Measurements from ENCODE around the gene ZC3H8.
"Not testable (repeated sequence)": the region's sequence is repeated elsewhere in the genome, so short reads cannot be mapped to it uniquely, and the experiment has no call there.

Gene ZC3H8

DNA sequence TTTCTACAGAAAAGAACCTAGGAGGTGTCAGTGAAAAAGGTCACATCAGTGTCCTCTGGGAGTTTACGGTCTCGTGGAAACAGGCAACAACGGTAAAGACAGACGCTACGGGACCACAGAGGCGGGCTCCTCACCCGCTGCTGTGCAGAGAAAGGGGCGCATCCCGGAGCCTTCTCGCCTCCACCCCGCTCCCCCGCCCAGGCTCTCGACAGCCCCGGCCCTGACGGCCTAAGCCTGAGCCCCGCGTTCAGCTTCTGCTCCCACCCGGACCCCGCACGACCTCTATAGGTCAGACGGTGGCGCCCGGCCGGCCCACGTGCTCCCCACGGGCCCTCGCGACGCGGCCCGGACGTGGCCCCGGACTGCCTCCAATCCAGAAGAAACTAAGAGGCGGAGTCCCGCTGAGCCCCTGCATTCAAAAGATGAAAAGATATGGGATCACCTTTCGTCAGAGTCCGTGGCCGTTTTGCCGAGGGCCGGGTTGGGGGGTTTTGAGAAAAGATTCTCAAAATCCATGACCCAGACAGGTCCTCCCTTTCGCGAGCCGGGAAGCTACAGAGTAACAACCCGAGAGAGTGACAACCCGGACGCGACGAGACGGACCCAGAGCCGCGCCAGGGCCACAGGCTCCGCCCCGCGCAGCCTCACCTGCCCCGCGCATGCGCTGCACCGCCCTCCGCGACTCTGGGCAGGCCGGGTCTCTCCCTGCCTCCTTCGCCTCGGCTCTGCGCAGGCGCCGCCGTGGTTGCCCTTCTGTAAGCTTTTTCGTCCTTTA is at the start of gene ZC3H8:
Gene ZC3H8 (minus strand): TSS at position 577 of the 775 bp plus-strand sequence. CDS start 61 bp downstream, at position 516.
- peak; percentile 96 for DNase-seq

DNA sequence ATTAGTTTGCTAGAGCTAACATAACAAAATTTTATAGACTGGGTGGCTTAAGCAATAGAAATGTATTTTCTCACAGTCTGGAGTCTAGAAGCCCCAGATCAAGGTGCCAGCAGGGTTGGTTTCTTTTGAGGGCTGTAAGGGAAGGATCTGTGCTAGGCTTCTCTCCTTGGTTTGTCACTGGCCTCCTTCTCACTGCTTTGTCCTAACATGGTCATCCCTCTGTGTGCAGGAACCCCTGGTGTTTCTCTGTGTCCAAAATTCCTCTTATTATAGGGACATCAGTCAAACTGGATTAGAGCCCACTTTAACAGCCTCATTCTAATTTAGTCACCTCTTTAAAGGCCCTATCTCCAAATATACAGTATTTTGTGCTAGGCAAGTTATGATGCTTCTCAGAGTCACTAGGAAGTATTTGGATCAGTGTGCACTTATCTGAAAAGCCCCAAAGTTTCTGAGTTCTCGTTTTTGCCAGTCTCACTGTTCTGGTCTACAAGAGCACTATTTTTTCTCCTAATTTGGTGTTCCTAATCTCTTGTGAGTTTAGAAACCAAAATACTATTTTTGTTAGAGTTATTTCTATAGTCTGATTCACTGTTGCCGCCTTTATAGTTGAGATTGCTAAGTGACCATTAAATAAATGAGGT is 49.6 kb upstream of the ZC3H8 start:
- DNase-seq, result no peak

DNA sequence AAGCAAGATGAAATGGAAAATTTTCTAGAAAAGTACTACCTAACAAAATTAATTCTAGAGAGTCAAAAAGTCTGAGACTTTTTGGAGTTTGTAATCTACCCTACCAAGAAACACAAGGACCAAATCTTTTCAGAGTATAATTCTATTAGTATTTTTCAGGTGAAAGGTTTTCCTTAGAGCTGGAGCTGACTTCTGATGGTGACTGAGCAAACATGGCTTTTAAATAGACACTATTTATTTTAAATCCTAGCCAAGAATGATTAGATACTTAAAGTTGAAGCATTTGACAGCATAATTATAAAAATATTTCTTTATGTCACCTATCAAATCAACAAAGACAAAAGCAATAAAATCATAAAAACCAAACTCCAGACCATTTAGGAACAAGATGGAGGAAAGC is 47.1 kb upstream of the ZC3H8 start:
- no peak for DNase-seq

DNA sequence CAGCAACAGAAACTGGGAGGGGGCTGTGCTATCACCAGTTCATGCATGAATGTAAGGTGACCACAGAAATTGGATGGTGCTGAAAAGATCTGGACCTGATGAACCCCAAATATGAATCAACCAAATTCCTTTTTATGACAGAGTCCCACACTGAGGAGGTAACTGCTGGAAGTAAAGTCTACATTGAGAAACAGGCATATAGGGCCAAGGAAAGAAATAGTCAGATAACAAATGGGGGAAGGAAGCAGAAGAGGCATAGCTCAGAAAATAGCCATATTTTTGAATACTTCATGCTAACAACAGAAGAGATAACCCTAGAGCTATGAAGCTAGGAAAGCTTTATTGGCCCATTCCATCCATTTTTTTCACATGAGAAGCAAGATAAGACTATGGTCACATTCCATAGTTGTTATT is 46.3 kb upstream of the ZC3H8 start:
- no peak for DNase-seq

DNA sequence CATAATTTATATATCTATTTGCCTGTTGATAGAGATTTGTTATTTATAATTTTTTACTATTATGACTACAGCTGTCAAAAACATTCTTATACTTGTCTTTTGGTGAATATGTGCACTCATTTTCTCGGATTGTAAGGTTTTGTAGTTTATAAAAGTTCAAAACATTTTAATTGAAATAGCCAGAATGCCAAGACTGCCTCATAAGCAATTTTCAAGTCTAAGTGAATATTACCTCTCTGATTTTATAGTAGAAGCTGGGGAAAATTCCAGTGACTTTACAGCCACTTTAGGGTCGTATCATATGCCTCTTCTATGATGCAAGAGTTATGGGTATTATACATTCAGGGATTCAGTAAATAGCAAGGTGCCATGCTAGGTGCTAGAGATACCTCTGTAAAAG is 41.6 kb upstream of the ZC3H8 start:
- no peak for DNase-seq

DNA sequence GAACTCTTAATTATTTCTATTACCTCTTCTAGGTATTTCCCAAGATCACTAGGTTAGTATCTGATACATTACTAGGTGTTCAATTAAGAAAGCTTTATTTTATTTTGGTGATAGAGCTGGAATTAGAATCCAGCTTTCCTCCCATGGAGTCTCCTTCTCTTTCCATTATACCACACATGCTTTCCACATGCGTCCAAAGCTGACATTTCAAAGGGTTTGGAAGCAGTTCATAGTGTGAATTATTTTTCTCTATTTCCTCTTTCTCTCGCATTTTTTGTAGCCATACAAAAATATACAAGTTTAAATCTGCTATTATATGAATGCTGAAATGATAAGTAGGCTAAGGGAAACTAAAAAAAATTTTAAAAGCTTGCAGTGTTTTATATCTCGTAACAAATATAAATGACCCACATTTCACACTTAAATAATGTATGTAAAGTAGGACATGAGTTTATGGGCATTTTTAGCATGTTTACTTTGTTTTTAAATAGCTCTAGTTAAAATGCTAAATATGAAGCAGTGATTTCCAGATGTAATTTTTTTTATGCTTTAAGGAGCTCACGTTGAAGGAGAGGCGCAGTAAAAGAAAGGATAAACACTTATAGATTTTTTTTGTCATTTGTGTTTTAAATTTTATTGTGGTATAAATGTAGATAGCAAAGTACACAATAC is 40.7 kb upstream of the ZC3H8 start:
- no peak for DNase-seq

DNA sequence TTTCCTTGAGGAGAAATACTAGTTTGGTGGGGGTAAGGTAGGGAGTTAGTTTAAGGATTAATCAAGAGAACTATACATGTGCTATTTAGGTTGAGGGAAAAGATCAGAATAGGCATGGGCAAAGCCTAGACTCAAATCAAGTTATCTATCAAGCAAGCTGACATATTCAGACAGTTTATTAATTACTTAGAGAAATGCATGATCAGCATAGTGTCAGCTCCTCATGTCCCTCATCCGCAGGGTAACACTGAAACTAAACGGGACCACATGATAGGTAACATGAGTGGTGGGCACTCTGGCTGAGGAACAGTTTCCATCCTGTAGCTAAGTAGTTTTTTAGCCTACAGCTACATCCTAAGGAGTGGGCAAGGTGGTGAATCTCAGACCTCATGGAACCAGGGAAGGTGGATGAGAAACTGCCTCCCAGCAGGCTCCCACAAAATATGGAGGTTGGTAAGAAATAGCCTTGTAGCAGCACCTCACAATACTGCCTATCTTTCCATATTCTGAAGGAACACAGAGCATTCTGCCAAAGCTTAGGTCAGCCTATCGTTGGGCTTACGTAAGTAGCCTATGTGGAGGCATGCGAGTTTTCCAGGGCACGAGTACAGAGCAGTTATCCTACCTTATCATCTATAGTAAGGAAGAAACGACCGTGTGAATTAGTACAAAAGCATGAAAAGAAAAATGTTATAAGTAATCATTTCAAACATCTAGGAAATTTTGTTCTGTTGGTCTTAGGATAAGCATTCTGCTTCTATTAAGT is 39.0 kb upstream of the ZC3H8 start:
- no peak for DNase-seq

DNA sequence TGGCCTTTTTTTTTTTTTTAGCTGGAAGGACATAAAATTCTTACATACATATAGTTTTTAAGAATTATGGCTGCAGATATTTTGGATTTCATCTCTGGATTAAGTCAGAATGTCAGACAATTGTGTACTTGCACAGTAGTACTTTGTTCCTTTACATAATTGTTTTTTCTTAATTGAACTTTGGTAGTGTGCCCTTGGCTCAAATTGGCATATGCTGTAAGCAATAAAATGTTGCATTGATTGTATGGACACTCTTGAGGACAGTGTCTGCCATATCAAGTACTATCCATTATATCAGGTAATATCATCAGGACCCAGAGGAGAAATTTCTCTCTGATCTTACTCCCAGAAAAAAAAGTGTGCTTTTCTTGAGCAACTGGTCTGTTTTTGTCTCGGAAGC is 35.8 kb upstream of the ZC3H8 start:
- no peak for DNase-seq

DNA sequence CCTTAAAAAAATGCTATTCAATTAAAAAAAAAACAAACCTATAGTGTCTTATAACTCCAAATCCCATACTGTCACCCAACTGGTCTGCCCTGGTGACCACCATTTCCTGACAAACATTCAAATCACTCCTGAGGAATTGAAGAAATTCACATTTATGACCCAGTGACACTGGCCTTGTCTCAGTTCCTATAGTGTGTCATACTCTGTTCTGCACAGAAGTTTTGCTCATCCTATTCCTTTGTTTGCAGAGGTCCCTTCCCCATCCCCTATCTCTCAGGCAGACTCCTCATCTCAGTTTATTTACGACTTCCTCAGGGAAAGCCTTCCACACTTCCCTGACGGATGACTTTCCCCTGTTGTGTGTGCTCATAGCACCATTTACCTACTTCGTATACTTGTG is 35.2 kb upstream of the ZC3H8 start:
- DNase-seq, result no peak

DNA sequence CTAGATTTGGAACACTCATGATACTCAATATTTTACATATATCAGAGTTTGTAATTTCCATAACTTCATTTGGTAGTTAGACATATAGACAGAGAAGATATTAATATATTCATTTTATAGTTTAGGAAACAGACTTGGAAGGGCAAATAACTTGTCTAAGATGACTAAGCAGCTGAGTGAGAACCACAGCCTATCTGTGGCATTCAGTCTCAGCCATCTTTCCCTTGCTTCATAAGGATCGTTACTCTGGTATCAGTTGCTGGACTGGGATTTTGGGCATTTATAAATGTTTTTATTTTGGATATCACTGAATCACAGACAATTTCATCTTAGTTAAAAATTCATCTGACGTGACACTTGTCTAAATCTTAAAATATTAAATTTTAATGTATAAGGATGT is 28.7 kb upstream of the ZC3H8 start:
- not testable (repeated sequence) for DNase-seq

DNA sequence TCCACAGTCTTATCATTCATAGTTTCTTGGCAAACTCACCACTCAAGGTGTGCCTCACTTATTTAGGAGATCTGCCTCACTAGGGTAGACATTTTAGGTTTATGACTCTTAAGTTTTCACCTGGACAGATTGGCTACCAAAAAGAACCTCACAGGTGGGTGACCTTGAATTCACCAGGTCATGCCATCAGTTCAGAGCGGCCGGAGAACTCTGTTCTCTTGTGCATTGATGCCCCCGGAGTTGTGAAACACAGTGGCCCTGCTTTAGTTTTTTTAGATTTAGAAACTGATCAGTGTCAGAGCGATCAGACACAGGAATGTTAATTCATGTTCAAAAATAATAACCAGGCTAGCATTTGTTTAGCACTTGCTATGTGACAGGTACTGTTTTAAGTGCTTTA is 27.2 kb upstream of the ZC3H8 start:
- not testable (repeated sequence) for DNase-seq

DNA sequence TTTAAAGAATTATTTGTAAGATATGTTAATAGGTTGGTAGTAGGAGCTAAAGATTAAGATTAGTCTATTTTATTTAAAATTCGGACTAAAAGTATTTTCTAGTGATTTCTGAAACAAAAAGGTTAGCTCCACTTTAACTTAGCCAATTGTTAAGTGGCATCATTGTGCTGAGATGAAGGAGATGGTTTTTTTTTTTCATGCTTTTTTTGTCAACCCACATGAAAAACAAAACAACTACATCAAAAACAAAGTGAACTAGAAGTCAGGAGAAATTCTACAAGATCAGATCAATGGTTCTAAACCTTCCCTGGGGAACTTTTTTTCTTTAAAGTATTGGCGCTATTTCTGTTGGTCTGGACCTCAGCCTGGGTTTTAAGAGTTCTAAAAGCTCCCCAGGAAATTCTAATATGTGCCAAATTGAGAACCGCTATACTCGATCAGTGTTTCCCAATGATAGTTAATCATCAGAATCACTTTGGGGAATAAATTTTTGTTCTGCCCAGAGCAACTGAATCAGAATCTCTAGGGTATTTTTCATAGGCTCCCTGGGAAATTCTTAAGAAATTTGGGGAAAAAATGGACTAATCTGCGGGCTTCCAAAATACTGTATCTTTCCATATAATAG is 22.9 kb upstream of the ZC3H8 start:
- DNase-seq, result no peak

DNA sequence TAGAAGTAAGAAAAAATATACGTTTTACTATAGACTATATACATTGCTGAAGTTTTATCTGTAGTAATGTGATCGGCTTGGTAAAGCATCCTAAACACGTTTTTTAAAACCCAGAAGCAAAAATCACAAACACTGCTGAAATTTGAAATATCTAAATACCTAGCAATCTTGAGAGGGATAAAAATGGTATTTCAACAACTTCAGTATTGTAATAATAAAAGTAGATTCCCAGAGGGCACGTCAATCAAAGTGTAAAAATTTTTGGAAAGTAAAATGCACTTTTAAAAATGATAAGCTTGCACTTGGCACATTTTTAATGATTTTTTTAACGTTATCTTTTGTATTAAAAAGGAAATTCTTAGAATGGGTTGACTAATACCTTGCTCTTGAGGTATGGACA is 22.1 kb upstream of the ZC3H8 start:
- DNase-seq, result no peak

DNA sequence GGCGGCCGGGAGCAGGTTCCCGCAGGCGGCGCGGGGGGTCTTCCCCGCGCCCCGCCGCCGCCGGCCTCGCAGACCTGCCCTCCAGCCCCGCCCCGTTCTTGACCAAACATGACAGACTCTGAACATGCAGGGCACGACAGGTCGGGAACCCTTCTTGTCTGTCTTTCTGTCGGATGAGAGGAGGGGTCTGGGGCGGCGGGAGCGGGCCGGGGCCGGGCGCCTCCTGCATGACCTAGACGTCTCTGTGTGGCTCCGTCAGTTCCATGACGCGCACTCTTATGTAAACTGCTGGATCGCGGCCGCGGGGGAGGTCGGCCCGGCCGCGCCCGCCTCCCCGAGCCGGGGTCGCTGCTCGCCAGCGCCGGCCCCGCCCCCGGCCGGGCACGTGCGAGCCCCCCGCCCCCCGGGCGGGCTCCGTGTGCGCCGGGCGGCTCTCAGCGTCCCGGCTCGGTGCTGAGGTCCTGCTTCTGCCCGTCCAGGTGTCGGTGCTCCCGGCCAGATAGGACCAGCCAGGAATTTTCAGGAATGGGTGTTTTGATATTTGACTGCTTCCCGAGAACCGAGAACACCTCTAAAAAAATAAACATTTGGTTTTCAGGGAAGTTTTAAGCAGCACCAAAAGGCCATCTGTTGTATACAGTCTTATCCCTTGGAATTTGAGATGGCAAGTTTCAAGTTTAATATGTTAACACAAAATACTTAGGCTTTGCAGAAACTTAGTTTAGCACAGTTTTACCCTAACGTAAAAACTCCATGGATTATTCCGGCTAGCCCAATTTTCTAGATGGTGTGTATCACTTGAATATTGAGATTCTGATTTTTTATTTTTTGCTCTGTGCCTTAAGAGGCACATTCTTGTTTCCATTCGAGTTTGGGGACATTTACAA is 21.3 kb upstream of the ZC3H8 start:
- peak; percentile 95 for DNase-seq

DNA sequence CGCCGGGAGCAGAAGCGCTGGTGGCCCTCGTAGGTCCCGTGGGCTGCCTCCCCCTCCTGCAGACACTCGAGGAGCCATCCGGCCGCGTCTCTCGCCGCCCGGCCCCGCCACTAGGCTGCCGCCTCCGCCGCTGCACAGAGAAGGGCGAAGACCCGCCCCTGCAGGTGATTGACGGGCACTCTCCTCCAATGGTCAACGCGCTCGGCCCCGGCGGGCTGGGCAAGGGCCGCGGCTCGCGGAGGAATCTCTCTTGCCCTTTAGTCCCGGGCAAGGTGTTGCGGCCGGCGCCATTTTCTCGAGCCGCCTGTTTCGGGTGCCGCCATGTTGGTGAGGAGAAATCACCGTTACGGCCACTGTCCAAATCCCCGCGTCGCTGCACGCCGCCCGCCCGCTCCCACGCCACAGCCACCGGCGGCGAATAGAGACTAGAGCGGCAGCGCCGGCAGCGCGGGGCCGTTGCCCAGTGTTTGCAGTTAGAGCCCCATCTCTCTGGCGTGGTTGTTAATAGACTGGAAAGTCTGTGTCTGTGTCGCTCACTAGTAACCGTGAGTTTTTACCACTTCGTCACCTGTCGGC is 20.6 kb upstream of the ZC3H8 start, which contains the start of gene ZC3H6:
Gene ZC3H6 (plus strand): TSS at position 287 of the 576 bp plus-strand sequence. CDS start 398 bp downstream, outside the sequence.
- peak; percentile 99 for DNase-seq

DNA sequence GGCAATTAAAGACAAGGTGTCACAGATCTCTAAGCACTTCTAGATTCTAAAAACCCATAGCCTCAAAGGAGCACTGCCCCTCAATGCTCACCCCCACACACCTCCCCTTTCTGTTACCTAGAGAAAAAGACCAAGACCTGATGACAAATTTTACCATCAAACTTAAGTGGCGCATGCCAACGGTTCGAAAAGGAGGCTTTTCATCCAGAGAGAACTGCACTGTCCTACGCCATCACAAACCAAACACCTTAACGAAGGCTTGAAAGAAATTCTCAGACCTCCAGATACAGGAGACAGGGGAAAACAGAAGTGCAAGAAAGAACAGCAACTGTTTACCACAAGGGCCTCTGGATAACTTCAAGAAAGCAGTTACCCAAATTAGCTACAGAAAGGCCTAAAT is 18.5 kb upstream of the ZC3H8 start:
- DNase-seq, result no peak

DNA sequence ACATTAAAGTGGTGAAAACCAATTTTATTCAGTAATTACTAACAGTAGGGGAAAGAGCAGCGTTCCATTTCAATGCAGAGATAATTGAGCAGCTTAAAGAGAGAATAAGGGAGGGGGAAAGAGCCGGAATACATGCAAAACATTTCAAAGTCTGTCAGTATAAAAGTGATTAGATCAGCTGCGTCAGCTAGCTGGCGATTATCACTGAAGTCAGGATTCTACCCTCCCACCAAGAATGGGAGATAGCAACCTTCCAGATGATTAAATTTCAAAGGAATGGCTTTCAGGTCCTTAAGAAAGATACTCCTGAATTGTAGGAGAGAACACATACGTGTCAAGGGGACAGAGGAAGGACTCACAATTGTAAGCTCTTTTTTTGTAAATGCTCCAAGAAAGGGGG is 17.8 kb upstream of the ZC3H8 start:
- no peak for DNase-seq

DNA sequence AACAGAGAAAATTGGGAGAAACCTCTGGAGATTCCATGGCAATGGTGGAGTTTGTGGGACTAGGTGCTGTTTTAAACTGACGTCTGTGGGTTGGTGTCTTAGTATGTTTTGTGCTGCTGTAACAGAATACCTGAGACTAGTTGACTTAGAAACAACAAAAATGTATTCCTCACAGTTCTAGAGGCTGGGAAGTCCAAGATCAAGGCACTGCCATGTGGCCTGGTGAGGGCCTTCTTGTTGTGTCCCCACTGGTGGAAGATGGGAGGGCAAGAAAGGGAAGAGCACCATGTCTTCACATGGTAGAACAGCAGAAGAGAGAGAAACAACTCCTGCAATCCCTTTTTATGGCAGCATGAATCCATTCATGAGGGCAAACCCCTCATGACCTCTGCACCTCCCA is 13.7 kb upstream of the ZC3H8 start:
- DNase-seq, result no peak

DNA sequence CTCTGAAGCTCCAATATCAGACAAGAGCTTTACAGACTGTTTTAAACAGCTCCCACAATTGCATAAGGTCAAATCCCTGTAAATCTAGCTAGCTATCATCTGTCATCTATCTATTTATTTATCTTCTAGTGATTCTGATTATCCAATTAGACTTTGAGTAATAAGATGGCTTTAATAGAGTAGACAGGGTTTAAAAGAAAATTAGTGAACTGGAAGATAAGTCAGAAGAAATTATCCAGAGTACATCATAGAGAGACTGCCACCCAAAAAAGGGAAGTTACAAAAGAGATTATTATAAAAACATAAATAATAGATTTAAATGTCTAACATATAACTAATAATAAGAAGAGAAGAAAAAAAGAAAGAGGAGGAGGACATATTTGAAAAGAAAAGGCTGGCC is 8.0 kb upstream of the ZC3H8 start:
- DNase-seq, result no peak

DNA sequence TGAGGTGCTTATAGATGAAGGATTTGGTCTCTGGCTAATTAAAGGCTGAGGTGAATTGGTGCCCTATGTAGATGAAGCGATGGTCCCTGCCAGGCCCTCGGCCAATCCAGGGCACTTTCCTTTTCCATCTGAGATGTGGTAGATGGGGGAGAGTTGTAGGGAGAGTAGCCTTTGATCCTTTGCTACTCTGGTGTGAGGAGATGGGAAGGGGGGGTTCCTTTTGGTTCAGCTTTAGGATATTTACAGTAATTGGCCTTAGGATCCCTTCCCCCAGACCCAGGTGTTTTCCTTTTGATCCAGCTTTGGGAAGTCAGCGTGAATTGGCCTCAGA is 5.4 kb upstream of the ZC3H8 start:
- DNase-seq, result no peak

All from femur (tissue), 1 donor.